HG03159 (cell line): ENCODE data around the gene ABCF2.
A peak's percentile ranks its signal among the peaks of the same experiment; 100 is the strongest.

Source experiments
- ATAC-seq: cut with Tn5 transposase; IDR thresholded peaks from one replicate; pipeline ENCODE4 v1.9.1; 2021; ENCODE audit warnings: mild to moderate bottlenecking, moderate library complexity; ENCODE audit not compliant: unreplicated experiment

ABCF2 gene

DNA sequence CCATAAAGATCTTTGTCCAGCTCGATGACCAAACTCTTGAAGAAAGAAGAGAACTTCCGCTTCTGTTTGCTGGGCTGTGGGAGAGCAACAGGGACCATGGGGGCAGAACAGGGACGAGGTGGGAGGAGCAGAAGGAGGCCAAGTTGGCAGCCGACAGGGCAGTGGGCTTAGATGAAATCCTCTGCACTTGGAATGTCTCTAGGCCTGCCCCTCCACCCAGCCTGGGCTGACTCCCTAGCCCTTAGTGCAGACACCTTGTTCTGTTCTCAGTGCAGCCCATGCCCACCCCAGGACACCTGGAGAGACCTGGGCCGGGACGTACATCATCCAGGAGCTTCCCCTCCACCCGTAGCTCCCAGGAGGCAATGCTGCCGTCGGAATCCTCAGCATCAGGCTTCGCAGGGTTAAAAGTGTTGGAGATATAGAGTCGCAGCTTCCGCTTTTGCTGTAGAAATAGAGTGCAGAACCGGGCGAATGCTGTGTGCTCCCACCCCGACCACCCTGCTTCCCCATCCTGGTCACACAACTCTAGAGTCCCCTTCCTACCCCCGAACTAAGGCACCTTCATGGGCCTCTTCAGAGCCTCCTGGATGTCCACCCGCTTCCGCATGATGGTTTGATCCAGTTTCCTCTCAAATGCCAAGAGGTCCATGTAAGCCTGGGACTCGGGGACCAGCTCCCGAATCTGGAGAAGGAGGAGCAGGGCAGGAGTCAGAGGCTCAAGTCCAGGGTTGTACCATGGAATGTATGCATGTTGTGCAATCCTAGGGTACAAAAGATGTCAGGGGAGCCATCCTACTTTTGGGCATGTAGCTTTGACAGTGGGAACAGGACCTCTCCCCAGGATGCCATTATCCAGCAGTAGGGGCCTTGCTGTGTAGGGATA, 15.4 kb upstream of the ABCF2 start:
- no peak for ATAC-seq

DNA sequence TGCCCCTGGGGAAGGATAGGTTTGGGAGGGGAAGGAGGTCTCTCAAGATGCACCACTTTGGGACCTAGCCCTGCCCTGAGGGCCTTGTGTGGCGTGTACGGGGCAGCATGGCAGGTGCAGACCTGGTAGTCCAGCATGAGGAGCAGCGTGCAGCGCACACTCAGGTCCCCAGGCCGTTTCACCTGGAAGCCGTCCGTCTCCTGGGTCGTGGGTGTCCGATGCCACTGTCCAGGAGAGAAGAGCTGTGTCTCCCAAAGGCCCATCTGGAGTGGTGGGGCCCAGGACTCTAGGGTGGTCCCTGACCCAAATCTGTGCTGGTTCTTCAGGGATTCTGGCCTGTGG, 14.7 kb upstream of the ABCF2 start:
- no peak for ATAC-seq

DNA sequence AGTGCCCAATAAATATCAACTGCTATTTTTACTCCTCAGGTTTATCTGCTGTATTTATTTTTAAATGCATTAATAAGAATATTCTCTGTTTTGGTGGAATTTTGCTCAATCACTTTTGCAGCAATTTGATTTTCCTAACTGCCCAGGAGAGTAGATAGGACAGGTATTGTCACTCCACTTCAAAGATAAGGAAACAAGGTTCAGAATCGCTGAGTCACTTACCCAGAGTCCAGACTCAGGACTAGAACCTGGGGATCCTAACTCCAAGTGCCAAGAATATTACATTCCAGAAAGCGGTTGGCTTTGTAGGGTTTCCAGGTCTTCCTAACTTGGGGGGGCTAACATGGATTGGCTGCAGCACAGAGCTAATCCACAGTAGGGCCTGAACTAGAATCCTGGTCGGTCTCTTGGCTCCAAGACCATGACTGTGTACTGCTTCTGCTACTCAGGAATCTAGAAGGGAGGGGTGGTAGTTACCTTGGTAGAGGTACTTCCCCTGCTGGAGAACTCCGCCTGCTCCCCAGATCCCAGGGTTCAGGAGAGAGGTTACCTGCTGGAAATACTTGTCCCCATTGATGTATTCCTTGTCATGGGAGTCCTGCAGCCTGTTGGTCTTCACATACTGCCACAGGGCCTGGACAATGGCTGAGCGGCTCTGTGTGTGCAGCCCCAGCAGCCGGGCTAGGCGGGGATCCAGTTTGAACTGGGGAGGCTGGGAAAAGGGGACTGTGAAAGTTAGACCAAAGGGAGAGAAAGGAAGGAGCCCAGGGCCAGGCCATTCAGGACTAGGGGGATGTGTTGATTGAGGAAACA, 14.1 kb upstream of the ABCF2 start:
- no peak for ATAC-seq

DNA sequence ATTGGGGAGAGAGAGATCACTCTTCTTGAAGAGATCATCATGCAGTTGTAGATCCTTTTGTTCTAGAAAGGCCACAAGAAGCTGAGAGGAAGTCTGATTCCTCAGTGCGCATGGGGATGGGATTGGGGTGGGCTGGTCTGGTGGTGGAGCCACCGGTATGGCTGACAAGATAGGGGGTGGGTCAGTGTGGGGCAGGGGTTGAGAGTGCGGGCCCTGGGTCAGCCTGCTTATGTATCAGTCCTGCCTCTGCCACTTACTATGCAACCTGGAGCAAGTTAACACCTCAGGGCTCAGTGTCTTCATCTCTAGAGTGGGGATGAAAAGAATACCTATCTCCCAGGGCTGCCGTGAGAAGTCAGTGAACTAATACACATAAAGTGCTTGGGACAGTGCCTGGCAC, 13.5 kb upstream of the ABCF2 start:
- no peak for ATAC-seq

DNA sequence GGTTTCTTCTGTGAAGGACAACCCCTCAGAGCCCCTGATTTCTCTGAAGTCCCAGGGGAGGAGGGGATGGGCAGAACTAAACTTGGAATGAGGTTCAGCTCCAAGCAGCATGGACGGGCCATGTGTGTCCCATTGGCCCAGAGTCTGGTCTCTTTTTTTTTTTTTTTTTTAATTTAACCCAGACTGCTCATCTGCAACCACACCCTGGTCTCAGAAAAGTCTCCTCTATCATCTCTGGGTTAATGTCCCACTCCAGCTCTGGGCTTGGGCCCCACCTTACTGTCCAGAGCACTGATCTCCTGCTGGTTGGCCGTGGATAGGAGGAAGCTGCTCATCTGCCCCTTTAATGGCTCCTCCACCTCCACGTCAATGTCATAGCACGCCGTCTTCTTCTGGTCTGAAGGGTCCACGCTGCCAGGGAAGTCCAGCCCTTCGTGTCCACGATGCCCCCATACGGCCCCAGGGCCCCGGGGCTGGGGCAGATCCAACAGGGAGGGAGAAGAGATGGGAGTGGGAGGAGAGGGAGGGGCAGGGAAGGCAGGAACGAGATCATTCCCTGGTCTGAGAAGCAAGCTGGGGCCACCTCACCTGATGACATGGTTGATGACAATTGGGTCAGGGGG, 12.9 kb upstream of the ABCF2 start:
- ATAC-seq = no peak

DNA sequence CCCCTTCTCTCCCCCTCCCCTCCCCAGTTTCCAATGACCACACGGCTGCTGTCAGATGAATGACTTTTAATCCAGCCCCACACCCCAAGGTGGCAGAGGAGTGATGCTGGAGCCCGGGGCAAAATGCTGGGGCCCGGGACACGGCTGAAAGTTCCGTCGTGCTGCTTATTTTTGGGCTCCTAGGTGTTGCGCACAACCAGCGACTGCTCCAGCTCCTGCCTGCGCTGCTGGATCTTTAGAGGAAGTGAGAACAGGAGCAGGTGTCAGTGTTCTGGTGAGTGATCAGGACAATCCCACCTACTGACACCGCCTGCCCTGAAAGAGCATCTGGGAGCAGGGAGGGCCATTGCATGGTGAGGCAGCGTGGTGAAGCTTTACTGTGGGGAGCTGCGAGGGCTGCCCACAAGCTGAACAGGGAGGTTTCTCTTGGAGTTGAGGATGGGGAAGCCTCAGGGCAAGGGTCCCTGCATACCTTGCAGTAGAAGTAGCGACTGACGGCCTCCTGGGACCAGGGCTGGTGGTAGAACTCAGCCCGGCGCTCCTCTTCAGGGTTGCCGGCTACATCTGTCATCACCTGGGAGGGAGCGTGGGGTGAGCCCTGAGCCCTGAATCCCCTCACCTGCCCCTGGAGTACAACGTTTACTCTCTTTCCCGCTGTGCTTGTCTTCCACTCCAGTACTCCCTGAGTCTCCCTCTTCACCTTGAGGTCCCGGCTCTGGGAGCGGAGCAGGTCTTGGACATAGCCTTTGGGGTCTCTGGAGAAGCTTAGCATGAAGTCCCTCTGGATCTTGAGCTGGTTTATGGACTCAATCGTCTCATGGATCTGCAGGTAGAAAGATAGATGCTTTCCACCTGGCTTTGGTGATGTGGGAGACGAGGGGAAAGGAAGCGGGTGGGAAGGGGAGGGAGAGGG, 12.2 kb upstream of the ABCF2 start:
- ATAC-seq = no peak

DNA sequence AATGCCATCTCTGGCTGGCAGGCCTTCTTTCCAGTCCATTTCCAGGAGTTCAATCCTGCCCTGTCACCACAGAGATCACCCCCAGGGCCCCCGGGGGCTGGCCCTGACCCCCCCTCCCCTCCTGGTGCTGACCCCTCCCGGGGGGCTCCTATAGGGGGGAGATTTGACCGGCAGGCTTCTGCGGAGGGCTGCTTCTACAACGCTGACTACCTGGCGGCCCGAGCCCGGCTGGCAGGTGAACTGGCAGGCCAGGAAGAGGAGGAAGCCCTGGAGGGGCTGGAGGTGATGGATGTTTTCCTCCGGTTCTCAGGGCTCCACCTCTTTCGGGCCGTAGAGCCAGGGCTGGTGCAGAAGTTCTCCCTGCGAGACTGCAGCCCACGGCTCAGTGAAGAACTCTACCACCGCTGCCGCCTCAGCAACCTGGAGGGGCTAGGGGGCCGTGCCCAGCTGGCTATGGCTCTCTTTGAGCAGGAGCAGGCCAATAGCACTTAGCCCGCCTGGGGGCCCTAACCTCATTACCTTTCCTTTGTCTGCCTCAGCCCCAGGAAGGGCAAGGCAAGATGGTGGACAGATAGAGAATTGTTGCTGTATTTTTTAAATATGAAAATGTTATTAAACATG, 11.3 kb upstream of the ABCF2 start:
- no peak for ATAC-seq

DNA sequence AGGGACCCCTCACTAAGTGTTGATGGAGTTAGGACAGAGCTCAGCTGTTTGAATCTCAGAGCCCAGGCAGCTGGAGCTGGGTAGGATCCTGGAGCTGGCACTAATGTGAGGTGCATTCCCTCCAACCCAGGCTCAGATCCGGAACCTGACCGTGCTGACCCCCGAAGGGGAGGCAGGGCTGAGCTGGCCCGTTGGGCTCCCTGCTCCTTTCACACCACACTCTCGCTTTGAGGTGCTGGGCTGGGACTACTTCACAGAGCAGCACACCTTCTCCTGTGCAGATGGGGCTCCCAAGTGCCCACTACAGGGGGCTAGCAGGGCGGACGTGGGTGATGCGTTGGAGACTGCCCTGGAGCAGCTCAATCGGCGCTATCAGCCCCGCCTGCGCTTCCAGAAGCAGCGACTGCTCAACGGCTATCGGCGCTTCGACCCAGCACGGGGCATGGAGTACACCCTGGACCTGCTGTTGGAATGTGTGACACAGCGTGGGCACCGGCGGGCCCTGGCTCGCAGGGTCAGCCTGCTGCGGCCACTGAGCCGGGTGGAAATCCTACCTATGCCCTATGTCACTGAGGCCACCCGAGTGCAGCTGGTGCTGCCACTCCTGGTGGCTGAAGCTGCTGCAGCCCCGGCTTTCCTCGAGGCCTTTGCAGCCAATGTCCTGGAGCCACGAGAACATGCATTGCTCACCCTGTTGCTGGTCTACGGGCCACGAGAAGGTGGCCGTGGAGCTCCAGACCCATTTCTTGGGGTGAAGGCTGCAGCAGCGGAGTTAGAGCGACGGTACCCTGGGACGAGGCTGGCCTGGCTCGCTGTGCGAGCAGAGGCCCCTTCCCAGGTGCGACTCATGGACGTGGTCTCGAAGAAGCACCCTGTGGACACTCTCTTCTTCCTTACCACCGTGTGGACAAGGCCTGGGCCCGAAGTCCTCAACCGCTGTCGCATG, 10.5 kb upstream of the ABCF2 start:
- no peak for ATAC-seq

DNA sequence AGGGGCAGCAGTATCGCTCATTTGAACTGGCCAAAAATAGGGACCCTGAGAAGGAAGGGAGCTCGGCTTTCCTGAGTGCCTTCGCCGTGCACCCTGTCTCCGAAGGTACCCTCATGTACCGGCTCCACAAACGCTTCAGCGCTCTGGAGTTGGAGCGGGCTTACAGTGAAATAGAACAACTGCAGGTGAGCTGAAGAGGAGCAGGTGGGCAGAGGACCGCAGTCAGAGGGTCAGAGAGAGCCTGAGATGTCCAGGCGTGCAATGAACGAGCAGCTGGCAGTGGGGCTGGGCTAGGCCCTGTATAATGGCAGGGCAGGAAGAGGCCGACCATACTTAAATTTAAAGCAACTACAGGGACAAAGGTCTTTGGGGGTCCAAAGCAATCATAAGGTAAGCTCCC, 9.4 kb upstream of the ABCF2 start:
- no peak for ATAC-seq

DNA sequence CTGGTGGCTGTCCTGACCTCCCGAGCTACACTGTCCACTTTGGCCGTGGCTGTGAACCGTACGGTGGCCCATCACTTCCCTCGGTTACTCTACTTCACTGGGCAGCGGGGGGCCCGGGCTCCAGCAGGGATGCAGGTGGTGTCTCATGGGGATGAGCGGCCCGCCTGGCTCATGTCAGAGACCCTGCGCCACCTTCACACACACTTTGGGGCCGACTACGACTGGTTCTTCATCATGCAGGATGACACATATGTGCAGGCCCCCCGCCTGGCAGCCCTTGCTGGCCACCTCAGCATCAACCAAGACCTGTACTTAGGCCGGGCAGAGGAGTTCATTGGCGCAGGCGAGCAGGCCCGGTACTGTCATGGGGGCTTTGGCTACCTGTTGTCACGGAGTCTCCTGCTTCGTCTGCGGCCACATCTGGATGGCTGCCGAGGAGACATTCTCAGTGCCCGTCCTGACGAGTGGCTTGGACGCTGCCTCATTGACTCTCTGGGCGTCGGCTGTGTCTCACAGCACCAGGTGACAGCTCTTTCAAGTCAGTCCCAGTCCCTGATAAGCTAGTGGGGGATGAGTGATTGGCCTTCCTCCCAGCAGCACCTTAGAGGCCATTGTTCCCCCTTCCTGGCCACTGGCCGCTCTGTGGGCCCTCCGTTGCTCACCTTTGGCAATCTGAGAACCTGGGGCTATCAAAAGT, 8.2 kb upstream of the ABCF2 start:
- ATAC-seq = no peak

DNA sequence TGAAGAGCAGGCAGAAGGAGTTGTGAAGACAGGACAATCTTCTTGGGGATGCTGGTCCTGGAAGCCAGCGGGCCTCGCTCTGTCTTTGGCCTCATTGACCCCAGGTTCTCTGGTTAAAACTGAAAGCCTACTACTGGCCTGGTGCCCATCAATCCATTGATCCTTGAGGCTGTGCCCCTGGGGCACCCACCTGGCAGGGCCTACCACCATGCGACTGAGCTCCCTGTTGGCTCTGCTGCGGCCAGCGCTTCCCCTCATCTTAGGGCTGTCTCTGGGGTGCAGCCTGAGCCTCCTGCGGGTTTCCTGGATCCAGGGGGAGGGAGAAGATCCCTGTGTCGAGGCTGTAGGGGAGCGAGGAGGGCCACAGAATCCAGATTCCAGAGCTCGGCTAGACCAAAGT, 6.8 kb upstream of the ABCF2 start:
- ATAC-seq = no peak

DNA sequence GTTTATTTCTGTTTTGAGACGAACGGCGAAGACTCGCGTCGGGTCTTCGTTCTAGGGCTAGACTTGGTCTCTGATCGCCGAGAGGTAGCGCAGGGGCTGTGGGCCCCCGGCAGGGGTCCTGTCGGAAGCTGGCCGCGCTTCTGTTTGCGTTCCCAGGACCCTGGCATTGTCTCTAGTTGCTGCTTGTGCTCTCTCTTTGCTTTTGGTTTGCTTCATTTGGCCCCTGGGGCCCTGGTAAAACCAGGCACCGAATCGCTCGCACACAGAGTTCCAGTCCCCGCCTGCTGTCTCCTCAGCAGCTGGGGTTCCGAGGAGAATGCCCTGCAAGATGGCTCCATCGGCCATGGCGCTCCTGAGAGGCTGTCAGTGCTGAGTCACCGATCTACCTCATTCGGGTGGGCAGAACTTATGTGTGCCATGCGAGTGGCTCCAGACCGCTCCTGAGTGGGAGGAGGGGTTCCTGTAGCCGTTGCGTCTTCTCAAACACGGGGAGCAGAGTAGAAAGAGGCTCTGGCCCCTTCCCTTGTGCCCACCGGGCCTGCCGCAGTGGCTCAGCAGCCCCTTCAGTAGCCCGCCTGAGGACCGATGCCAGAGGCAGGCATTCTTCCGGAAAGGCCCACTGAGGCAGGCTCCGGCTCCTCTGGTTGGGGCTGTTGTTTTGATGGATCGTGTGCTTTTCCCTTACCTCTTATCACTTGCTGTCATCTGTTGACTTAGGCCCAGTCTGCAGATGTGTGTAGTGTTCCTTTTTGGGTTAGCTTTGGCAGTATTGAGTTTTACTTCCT, 6.1 kb upstream of the ABCF2 start:
- peak; percentile 29 for ATAC-seq

DNA sequence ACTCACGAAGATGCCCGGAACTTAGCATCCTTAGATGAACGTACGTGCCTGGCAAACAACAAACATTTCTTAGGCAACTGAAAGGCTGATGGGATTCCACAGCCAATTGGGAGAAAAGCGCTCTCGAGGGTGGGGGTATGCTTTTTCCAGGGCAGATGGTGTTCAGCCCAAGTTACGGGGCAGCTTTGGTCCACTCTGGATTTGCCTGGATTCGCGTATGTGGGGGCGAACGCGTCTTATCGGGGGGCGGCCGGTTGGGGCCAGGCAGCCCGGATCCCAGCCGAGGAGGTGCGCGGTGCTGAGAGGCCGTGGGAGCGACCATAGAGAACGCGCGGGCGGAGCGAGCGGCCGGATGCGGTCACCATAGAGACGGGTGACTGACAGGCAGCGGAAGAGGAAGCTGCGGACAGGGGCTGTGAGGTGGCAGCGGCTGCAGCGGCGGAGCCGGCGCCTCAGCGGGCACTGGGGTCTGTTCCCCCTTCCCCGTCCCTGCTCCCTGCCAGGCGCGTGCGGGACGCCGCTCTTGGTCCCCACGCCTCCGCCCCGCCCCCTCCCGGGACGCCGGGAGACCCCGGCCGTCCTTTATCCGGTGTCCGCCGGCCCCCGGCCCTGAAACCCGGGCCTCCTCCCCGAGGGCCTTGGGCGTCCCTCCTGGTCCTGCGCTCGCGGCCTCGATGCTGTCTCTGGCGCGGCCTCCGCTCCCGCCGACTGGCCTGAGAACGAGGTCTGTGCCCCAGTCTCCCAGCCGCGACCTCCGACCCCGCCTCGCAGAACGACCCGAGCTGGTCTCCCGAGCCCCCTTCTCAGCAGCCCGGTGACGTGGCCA, 5.3 kb upstream of the ABCF2 start, which contains the start of gene CHPF2:
Gene CHPF2, plus strand, starts transcription at position 393 of the 826 bp plus-strand sequence. CDS start 1,529 bp downstream, outside the sequence.
- peak; percentile 97 for ATAC-seq

DNA sequence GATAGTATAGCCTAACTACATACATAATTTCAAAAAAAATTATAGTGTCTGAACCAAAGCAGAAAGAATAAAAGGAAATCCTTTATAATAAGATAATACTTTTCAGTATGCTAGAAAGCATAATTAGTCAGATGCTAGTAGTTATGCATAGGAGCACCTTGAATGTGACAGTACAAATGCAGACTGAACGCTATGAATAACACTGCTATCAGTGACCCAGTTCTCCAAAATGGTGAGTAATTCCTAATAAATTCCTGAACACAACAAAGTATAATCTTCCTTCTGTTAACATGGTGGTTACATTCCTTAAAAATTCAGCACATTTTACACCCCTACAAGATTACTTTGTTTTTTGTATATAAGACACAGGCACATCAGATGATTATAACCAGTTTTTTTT, 4.1 kb upstream of the ABCF2 start:
- ATAC-seq = no peak

DNA sequence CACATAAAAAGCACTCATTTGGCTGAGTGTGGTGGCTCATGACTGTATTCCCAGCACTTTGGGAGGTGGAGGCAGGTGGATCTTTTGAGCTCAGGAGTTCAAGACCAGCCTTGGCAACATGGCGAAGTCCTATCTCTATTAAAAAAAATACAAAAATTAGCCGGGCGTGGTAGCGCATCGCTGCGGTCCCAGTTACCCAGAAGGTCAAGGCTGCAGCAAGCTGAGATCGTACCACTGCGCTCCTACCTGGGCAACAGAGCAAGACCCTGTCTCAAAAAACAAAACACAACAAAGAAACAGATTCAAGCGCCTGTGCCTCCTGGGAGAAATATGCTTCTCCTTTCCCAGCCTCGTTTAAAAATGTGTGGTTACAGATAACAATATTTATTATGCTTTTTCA, 2.2 kb upstream of the ABCF2 start:
- ATAC-seq = no peak

DNA sequence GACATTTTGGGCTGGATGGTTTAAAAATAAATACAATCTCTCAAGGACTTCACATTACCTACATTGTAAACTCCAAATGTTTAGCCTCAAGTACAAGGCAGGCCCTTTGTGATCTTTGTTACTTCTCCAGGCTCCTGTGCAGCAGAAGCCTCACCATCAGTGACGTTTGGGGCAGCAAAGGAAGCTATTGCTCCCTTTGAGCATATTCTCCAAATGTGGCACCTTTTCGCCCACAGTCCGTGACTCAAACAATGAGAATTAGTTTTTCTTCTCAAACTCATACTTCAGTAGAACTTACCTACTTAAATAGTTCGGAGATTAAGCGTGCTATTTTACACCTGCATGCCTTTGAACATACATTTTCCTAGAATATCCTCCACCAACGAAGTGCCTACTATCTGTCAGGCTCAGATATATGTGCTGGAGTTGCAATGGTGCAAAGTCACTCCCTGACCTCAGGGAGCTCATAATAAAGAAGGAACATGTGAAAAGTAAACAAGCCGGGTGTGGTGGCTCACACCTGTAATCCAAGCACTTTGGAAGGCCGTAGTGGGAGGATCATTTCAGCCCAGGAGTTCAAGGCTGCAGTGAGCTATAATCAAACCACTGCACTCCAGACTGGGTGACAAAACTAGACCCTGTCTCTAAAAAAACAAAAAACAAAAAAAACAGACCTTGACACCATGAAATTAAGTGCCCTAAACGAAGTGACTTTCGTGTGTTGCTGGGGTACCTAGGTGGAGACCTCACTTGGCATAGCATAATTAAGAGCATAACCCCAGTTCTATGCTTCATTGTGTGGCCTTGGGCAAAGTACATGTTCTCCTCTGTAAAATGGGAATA, 1.2 kb upstream of the ABCF2 start:
- ATAC-seq = no peak
